ENCODE data around the gene EEF1A2. TPM values are rescaled to one million over a fixed set of nuclear protein-coding genes. Genes with fewer than 3 reads are reported as not detected.

EEF1A2 gene
- total RNA-seq, 2 donors from 2014 or later, result 21.0 to 23.1 TPM

GRCh38 chr20:63439866-63440265 is 59.0 kb downstream of the EEF1A2 start:
- 65 to 69% methylated on average over 10 to 15 of the region's 15 CpGs for WGBS, 2 donors
- TF ChIP-seq CTCF (IDR thresholded peaks at IDR 0.05) (no peak), POLR2A (IDR thresholded peaks at IDR 0.05) (no peak)
- Histone ChIP-seq H3K4me3 (no peak overlapping the region), H3K9me3 (no peaks in the 10 kb centered on the region), H3K36me3 (replicated peaks in 1 of 2; ENCODE audit: insufficient read depth in 1 of 2, low read depth in 2 of 2) (no peaks in the 10 kb centered on the region), H3K4me1 (no peaks in the 10 kb centered on the region), H3K27ac (no peak overlapping the region), H3K27me3 (no peaks in the 10 kb centered on the region)
- DNase-seq, result no peak
- intact Hi-C loops (cut with DNase I), result no loop called here
- no peak for ATAC-seq

GRCh38 chr20:63438121-63438520 is 60.8 kb downstream of the EEF1A2 start:
- ATAC-seq (no peak), DNase-seq (no peak)
- 43% methylated on average over 12 of the region's 12 CpGs; no CpG with 5 or more reads in 1 of the 2 donors for WGBS, 2 donors
- intact Hi-C loops (cut with DNase I), result no loop called here
- Histone ChIP-seq H3K27me3 (no peaks in the 10 kb centered on the region), H3K9me3 (no peaks in the 10 kb centered on the region), H3K4me1 (no peaks in the 10 kb centered on the region), H3K27ac (no peak overlapping the region), H3K36me3 (replicated peaks in 1 of 2; ENCODE audit: insufficient read depth in 1 of 2, low read depth in 2 of 2) (no peaks in the 10 kb centered on the region), H3K4me3 (no peak overlapping the region)
- TF ChIP-seq CTCF (IDR thresholded peaks at IDR 0.05) (no peak), POLR2A (IDR thresholded peaks at IDR 0.05) (no peak)

Other genes starting within 250 kb of the EEF1A2 start
- not detected for gene NKAIN4, start 244.6 kb downstream of the EEF1A2 start, total RNA-seq
- gene ARFGAP1, start 226.3 kb downstream of the EEF1A2 start, total RNA-seq, result 100 to 1,000 TPM in 1 of 2 donors, 10 to 100 TPM in 1; 52.7 to 162 TPM
- not detected for gene COL20A1, start 205.9 kb downstream of the EEF1A2 start, total RNA-seq
- not detected for gene CHRNA4, start 137.7 kb downstream of the EEF1A2 start, total RNA-seq
- 1 to 10 TPM; 1.8 to 3.0 TPM for gene KCNQ2, start 26.4 kb downstream of the EEF1A2 start, total RNA-seq
- 100 to 1,000 TPM in 1 of 2 donors, 10 to 100 TPM in 1; 69.9 to 106 TPM for gene PPDPF, start 21.7 kb upstream of the EEF1A2 start, total RNA-seq
- gene PTK6, start 38.3 kb upstream of the EEF1A2 start, total RNA-seq, result 1 to 10 TPM; 3.0 to 5.4 TPM
- not detected for gene SRMS, start 48.7 kb upstream of the EEF1A2 start, total RNA-seq
- 1 to 10 TPM in 1 of 2 donors, under 1 TPM in 1; 0.66 to 2.9 TPM for gene FNDC11, start 55.1 kb upstream of the EEF1A2 start, total RNA-seq
- 10 to 100 TPM; 20.8 to 33.3 TPM for gene HELZ2, start 75.2 kb upstream of the EEF1A2 start, total RNA-seq
- gene GMEB2, start 128.0 kb upstream of the EEF1A2 start, total RNA-seq, result 1 to 10 TPM; 8.9 to 9.9 TPM
- gene STMN3, start 154.3 kb upstream of the EEF1A2 start, total RNA-seq, result 1 to 10 TPM; 5.6 to 7.8 TPM
- gene RTEL1, start 159.2 kb upstream of the EEF1A2 start, total RNA-seq, result 10 to 100 TPM in 1 of 2 donors, 1 to 10 TPM in 1; 7.3 to 50.4 TPM
- 10 to 100 TPM in 1 of 2 donors, 1 to 10 TPM in 1; 9.9 to 13.8 TPM for gene TNFRSF6B, start 197.6 kb upstream of the EEF1A2 start, total RNA-seq
- 10 to 100 TPM; 22.6 to 23.4 TPM for gene ARFRP1, start 208.9 kb upstream of the EEF1A2 start, total RNA-seq
- gene ZGPAT, start 209.0 kb upstream of the EEF1A2 start, total RNA-seq, result 10 to 100 TPM; 16.6 to 53.1 TPM
- gene LIME1, start 237.6 kb upstream of the EEF1A2 start, total RNA-seq, result 10 to 100 TPM in 1 of 2 donors, 1 to 10 TPM in 1; 4.9 to 14.0 TPM
- 10 to 100 TPM; 30.9 to 69.5 TPM for gene SLC2A4RG, start 240.7 kb upstream of the EEF1A2 start, total RNA-seq